Neutrophil (primary cell): ENCODE data around the gene MCCC2.

Experiments
- H3K27ac ChIP-seq: fragments of 200-600 bp; sonication (generic); 2 replicates; pipeline ENCODE4 v1.5.1; 2016; ENCODE audit warnings: mild to moderate bottlenecking, moderate library complexity
- H3K27me3 ChIP-seq: fragments of 200-600 bp; sonication (generic); 2 replicates; pipeline ENCODE4 v1.6.0; 2016; ENCODE audit warnings: mild to moderate bottlenecking
- H3K36me3 ChIP-seq: fragments of 200-600 bp; sonication (generic); 2 replicates; pipeline ENCODE4 v1.5.1; 2017
- H3K4me1 ChIP-seq, 2 experiments: fragments of 200-600 bp in 1 of 2; sonication (generic) in 1 of 2; 1 replicate in 1 of 2; 2 replicates in 1 of 2; pipeline versions ENCODE4 v1.5.1 to v1.6.1; 2013 to 2016; ENCODE audit warnings: low read depth in 1 of 2, low read length in 1 of 2, mild to moderate bottlenecking in 1 of 2, moderate library complexity in 1 of 2; ENCODE audit not compliant: control insufficient read depth in 1 of 2, insufficient read depth in 1 of 2
- H3K4me3 ChIP-seq, 2 experiments: fragments of 200-600 bp in 1 of 2; sonication (generic) in 1 of 2; 1 replicate in 1 of 2; 2 replicates in 1 of 2; pipeline ENCODE4 v1.5.1; 2013 to 2016; ENCODE audit warnings: low read depth in 1 of 2, low read length in 1 of 2, mild to moderate bottlenecking in 1 of 2, moderate library complexity in 1 of 2
- H3K9me3 ChIP-seq: fragments of 200-600 bp; sonication (generic); 2 replicates; pipeline ENCODE4 v1.5.1; 2016
- CTCF ChIP-seq: fragments of 200-600 bp; sonication (generic); IDR thresholded peaks from 2 replicates; pipeline ENCODE4 v1.5.1; 2016; ENCODE audit warnings: antibody characterized with exemption

MCCC2 gene

GRCh38 chr5:71697967-71698366 is 110.8 kb downstream of the MCCC2 start:
- Histone ChIP-seq H3K27me3 (peaks cover 34% of the 10 kb centered on the region), H3K9me3 (no peaks in the 10 kb centered on the region), H3K4me1 (no peaks in the 10 kb centered on the region), H3K27ac (no peak overlapping the region), H3K36me3 (no peaks in the 10 kb centered on the region), H3K4me3 (no peak overlapping the region)
- TF ChIP-seq CTCF, result no peak

GRCh38 chr5:71699233-71699632 is 112.1 kb downstream of the MCCC2 start:
- Histone ChIP-seq H3K27ac (no peak overlapping the region), H3K36me3 (no peaks in the 10 kb centered on the region), H3K4me3 (no peak overlapping the region), H3K27me3 (peaks cover 23% of the 10 kb centered on the region), H3K9me3 (no peaks in the 10 kb centered on the region), H3K4me1 (no peaks in the 10 kb centered on the region)
- TF ChIP-seq CTCF, result no peak

GRCh38 chr5:71699751-71700150 is 112.6 kb downstream of the MCCC2 start:
- H3K9me3 ChIP-seq, result no peaks in the 10 kb centered on the region
- H3K27me3 ChIP-seq, result peaks cover 22% of the 10 kb centered on the region
- TF ChIP-seq CTCF, result no peak
- no peaks in the 10 kb centered on the region for H3K4me1 ChIP-seq
- H3K27ac ChIP-seq, result no peak overlapping the region
- H3K4me3 ChIP-seq, result no peak overlapping the region
- H3K36me3 ChIP-seq, result no peaks in the 10 kb centered on the region

GRCh38 chr5:71700803-71701202 is 113.7 kb downstream of the MCCC2 start:
- H3K9me3 ChIP-seq, result no peaks in the 10 kb centered on the region
- H3K27ac ChIP-seq, result no peak overlapping the region
- H3K4me3 ChIP-seq, result no peak overlapping the region
- peaks cover 17% of the 10 kb centered on the region for H3K27me3 ChIP-seq
- no peak for TF ChIP-seq CTCF
- no peaks in the 10 kb centered on the region for H3K4me1 ChIP-seq
- no peaks in the 10 kb centered on the region for H3K36me3 ChIP-seq

GRCh38 chr5:71701407-71701806 is 114.3 kb downstream of the MCCC2 start:
- Histone ChIP-seq H3K9me3 (no peaks in the 10 kb centered on the region), H3K27ac (no peak overlapping the region), H3K4me1 (no peaks in the 10 kb centered on the region), H3K36me3 (no peaks in the 10 kb centered on the region), H3K4me3 (no peak overlapping the region), H3K27me3 (peaks cover 17% of the 10 kb centered on the region)
- TF ChIP-seq CTCF, result no peak

GRCh38 chr5:71703941-71704340 is 116.8 kb downstream of the MCCC2 start:
- Histone ChIP-seq H3K27ac (no peak overlapping the region), H3K4me3 (no peak overlapping the region), H3K9me3 (no peaks in the 10 kb centered on the region), H3K4me1 (no peaks in the 10 kb centered on the region), H3K36me3 (no peaks in the 10 kb centered on the region), H3K27me3 (peaks cover 25% of the 10 kb centered on the region)
- no peak for TF ChIP-seq CTCF
